Neural cell (in vitro differentiated cells): Measurements from ENCODE around the gene IL31. TPM values are rescaled to one million over a fixed set of nuclear protein-coding genes. Genes with fewer than 3 reads are reported as not detected.

Experiments
- H2AFZ ChIP-seq: fragments of 200-600, 300-800 bp; sonication (generic), shearing (Covaris generic); 2 replicates; pipeline ENCODE4 v1.6.0; 2014; ENCODE audit warnings: low read depth, mild to moderate bottlenecking, antibody characterized with exemption, low read length, moderate library complexity
- H3F3A ChIP-seq: fragments of 200-600 bp; shearing (Covaris generic); 2 replicates; pipeline ENCODE4 v1.6.1; 2016; ENCODE audit warnings: mild to moderate bottlenecking, moderate library complexity, mixed read lengths, antibody characterized with exemption, low read length; ENCODE audit not compliant: insufficient read depth, poor library complexity, severe bottlenecking
- H3K27ac ChIP-seq: fragments of 200-600, 300-800 bp; sonication (generic), shearing (Covaris generic); 2 replicates; pipeline ENCODE4 v1.5.1; 2014; ENCODE audit warnings: mild to moderate bottlenecking, low read length, moderate library complexity
- H3K27me3 ChIP-seq: fragments of 300-800, 200-600 bp; sonication (generic), shearing (Covaris generic); 2 replicates; pipeline ENCODE4 v1.6.0; 2014; ENCODE audit warnings: mild to moderate bottlenecking, low read depth, low read length, moderate library complexity; ENCODE audit not compliant: insufficient read depth
- H3K36me3 ChIP-seq: fragments of 300-800, 200-600 bp; sonication (generic), shearing (Covaris generic); 2 replicates; pipeline ENCODE4 v1.5.1; 2014; ENCODE audit warnings: mild to moderate bottlenecking, antibody characterized with exemption, low read length, moderate library complexity; ENCODE audit not compliant: insufficient read depth
- H3K4me2 ChIP-seq: fragments of 300-800, 200-600 bp; sonication (generic), shearing (Covaris generic); 2 replicates; pipeline ENCODE4 v1.6.0; 2014; ENCODE audit warnings: mild to moderate bottlenecking, low read length
- H3K4me3 ChIP-seq: fragments of 300-800, 200-600 bp; sonication (generic), shearing (Covaris generic); 2 replicates; pipeline ENCODE4 v1.5.1; 2014; ENCODE audit warnings: mild to moderate bottlenecking, low read length, moderate library complexity
- H3K79me2 ChIP-seq: fragments of 200-600 bp; shearing (Covaris generic); replicated peaks from 2 replicates; pipeline ENCODE4 v1.6.0; 2014; ENCODE audit warnings: mild to moderate bottlenecking, low read length, moderate library complexity; ENCODE audit not compliant: insufficient read depth
- H3K9ac ChIP-seq: fragments of 300-800, 200-600 bp; sonication (generic), shearing (Covaris generic); 2 replicates; pipeline ENCODE4 v1.6.1; 2016; ENCODE audit warnings: mild to moderate bottlenecking, low read length, mixed read lengths
- H3K9me2 ChIP-seq: fragments of 200-600 bp; shearing (Covaris generic); 2 replicates; pipeline ENCODE4 v1.6.1; 2016; ENCODE audit warnings: mild to moderate bottlenecking, low read length, mixed read lengths; ENCODE audit not compliant: insufficient read depth
- H3K9me3 ChIP-seq: fragments of 200-600, 300-800 bp; sonication (generic), shearing (Covaris generic); 2 replicates; pipeline ENCODE4 v1.6.1; 2016; ENCODE audit warnings: mild to moderate bottlenecking, mixed run types, low read length, moderate library complexity, mixed read lengths
- H4K20me1 ChIP-seq: fragments of 200-600 bp; shearing (Covaris generic); 2 replicates; pipeline ENCODE4 v1.6.1; 2016; ENCODE audit warnings: mild to moderate bottlenecking, mixed run types; ENCODE audit not compliant: insufficient read depth
- CTCF ChIP-seq: fragments of 450-650 bp; IDR thresholded peaks from 2 replicates; pipeline ENCODE4 v1.5.1; 2014; ENCODE audit warnings: antibody characterized with exemption, mild to moderate bottlenecking, moderate library complexity; ENCODE audit not compliant: poor library complexity, severe bottlenecking
- EP300 ChIP-seq: fragments of 450-650 bp; conservative IDR thresholded peaks from 2 replicates; pipeline ENCODE4 v1.6.1; 2014; ENCODE audit warnings: antibody characterized with exemption, mild to moderate bottlenecking, moderate library complexity; ENCODE audit not compliant: poor library complexity, severe bottlenecking
- EZH2 ChIP-seq: fragments of 200-600, 300-800 bp; shearing (Covaris generic), sonication (generic); IDR thresholded peaks from 2 replicates; pipeline ENCODE4 v1.6.1; 2014; ENCODE audit warnings: antibody characterized with exemption, low read length, borderline replicate concordance, mild to moderate bottlenecking; ENCODE audit not compliant: insufficient read depth, poor library complexity, severe bottlenecking
- MXI1 ChIP-seq: fragments of 450-650 bp; conservative IDR thresholded peaks from 2 replicates; pipeline ENCODE4 v1.6.1; 2014; ENCODE audit warnings: antibody characterized with exemption, mild to moderate bottlenecking; ENCODE audit not compliant: poor library complexity, severe bottlenecking
- POLR2AphosphoS5 ChIP-seq: IDR thresholded peaks from 2 replicates; pipeline ENCODE4 v1.6.1; 2012
- RAD21 ChIP-seq: fragments of 450-650 bp; conservative IDR thresholded peaks from 2 replicates; pipeline ENCODE4 v1.6.1; 2014; ENCODE audit warnings: antibody characterized with exemption, mild to moderate bottlenecking, moderate library complexity
- REST ChIP-seq: IDR thresholded peaks from 2 replicates; pipeline ENCODE4 v1.6.1; 2012; ENCODE audit warnings: borderline replicate concordance
- SMC3 ChIP-seq: fragments of 450-650 bp; conservative IDR thresholded peaks from 2 replicates; pipeline ENCODE4 v1.6.1; 2014; ENCODE audit warnings: antibody characterized with exemption, mild to moderate bottlenecking, moderate library complexity; ENCODE audit not compliant: poor library complexity
- TAF1 ChIP-seq: IDR thresholded peaks from 2 replicates; pipeline ENCODE4 v1.6.1; 2012; ENCODE audit warnings: low read depth
- polyA plus RNA-seq: library from polyadenylated mRNA; depleted of rRNA; stranded (reverse); fragments of >200 nt; gene quantifications from 2 replicates; pipeline ENCODE4 v1.2.3, GENCODE V29; 2014

Gene IL31
- polyA plus RNA-seq, 1 donor from 2014 or later: not detected

GRCh38 chr12:122185079-122185478 lies 11.1 kb upstream of the IL31 start:
- Histone ChIP-seq H2AFZ (no peak overlapping the region), H3K27me3 (peaks cover 14% of the 10 kb centered on the region)

GRCh38 chr12:122184517-122184916 lies 10.5 kb upstream of the IL31 start:
- no peaks in the 10 kb centered on the region for H3K36me3 ChIP-seq
- H3K27me3 ChIP-seq: peaks cover 14% of the 10 kb centered on the region
- H3K4me3 ChIP-seq: no peak overlapping the region
- H3K79me2 ChIP-seq: no peaks in the 10 kb centered on the region
- no peak overlapping the region for H3K27ac ChIP-seq
- H3K9ac ChIP-seq: no peak overlapping the region
- H4K20me1 ChIP-seq: no peaks in the 10 kb centered on the region
- H3K9me3 ChIP-seq: no peaks in the 10 kb centered on the region
- no peak overlapping the region for H3K4me2 ChIP-seq
- H3K9me2 ChIP-seq: no peaks in the 10 kb centered on the region
- TF ChIP-seq SMC3: no peak
- no peak for TF ChIP-seq TAF1
- TF ChIP-seq CTCF: no peak
- TF ChIP-seq EZH2: no peak
- no peak for TF ChIP-seq RAD21
- no peak for TF ChIP-seq REST
- no peak for TF ChIP-seq POLR2AphosphoS5
- no peak for TF ChIP-seq EP300
- TF ChIP-seq MXI1: no peak
- no peaks in the 10 kb centered on the region for H3F3A ChIP-seq
- no peak overlapping the region for H2AFZ ChIP-seq

More at GRCh38 chr12:122185079-122185478, 11.1 kb upstream of the IL31 start:
- Histone ChIP-seq H3K9ac (no peak overlapping the region), H3K4me3 (no peak overlapping the region), H3K36me3 (no peaks in the 10 kb centered on the region), H3K9me2 (no peaks in the 10 kb centered on the region), H4K20me1 (no peaks in the 10 kb centered on the region), H3K9me3 (no peaks in the 10 kb centered on the region), H3F3A (no peaks in the 10 kb centered on the region), H3K27ac (no peak overlapping the region), H3K4me2 (no peak overlapping the region), H3K79me2 (no peaks in the 10 kb centered on the region)
- TF ChIP-seq EP300: no peak
- TF ChIP-seq EZH2: no peak
- TF ChIP-seq MXI1: no peak
- TF ChIP-seq REST: no peak
